Sigmoid colon (tissue), 4 donors: ENCODE measurements around the gene RERG.

Source experiments
- CTCF ChIP-seq, 4 experiments: fragments of 450-650 bp in 3 of 4; fragments of 200-600 bp in 1 of 4; IDR thresholded peaks; one replicate each; pipeline ENCODE4 v1.5.1; 2016 to 2019; ENCODE audit warnings: antibody characterized with exemption in 4 of 4, mild to moderate bottlenecking in 3 of 4, moderate library complexity in 2 of 4
- EP300 ChIP-seq, 4 donors: sonication (generic); formaldehyde crosslinking; IDR thresholded peaks; one replicate each; pipeline ENCODE4 v1.6.1; 2017; ENCODE audit warnings: antibody characterized with exemption in 4 of 4

- TF ChIP-seq EP300 (IDR thresholded peaks at IDR 0.05) = no peak
- TF ChIP-seq CTCF (IDR thresholded peaks at IDR 0.05) = no peak
Measured at GRCh38 chr12:15268309-15268708, 47.1 kb upstream of the RERG start.
